HG03139 (cell line): ENCODE measurements around the gene SP110.

Source experiments
- ATAC-seq: cut with Tn5 transposase; IDR thresholded peaks from one replicate; pipeline ENCODE4 v1.9.1; 2021; ENCODE audit not compliant: unreplicated experiment

Gene SP110

GRCh38 chr2:230172852-230173251 is 46.9 kb downstream of the SP110 start:
- ATAC-seq = no peak

GRCh38 chr2:230172156-230172555 is 47.6 kb downstream of the SP110 start:
- no peak for ATAC-seq

GRCh38 chr2:230170532-230170931 is 49.3 kb downstream of the SP110 start:
- no peak for ATAC-seq

GRCh38 chr2:230166557-230167170 is 53.1 kb downstream of the SP110 start:
- ATAC-seq = no peak

- ATAC-seq = no peak
Measured at GRCh38 chr2:230164139-230164538, 55.6 kb downstream of the SP110 start.

- ATAC-seq = no peak
Measured at GRCh38 chr2:230162981-230163380, 56.8 kb downstream of the SP110 start.

GRCh38 chr2:230161184-230161583 is 58.6 kb downstream of the SP110 start:
- no peak for ATAC-seq

- no peak for ATAC-seq
Measured at GRCh38 chr2:230160112-230160660, 59.6 kb downstream of the SP110 start.

- no peak for ATAC-seq
Measured at GRCh38 chr2:230158468-230158867, 61.3 kb downstream of the SP110 start.

GRCh38 chr2:230156782-230157699 is 62.7 kb downstream of the SP110 start:
- no peak for ATAC-seq

- ATAC-seq = no peak
Measured at GRCh38 chr2:230155359-230155758, 64.4 kb downstream of the SP110 start.

GRCh38 chr2:230153390-230153976 is 66.3 kb downstream of the SP110 start:
- ATAC-seq = no peak

GRCh38 chr2:230152334-230152733 is 67.5 kb downstream of the SP110 start:
- no peak for ATAC-seq

GRCh38 chr2:230144355-230144754 is 75.4 kb downstream of the SP110 start:
- no peak for ATAC-seq

GRCh38 chr2:230140667-230141066 is 79.1 kb downstream of the SP110 start:
- ATAC-seq = no peak

- ATAC-seq = no peak
Measured at GRCh38 chr2:230137902-230138539, 81.8 kb downstream of the SP110 start.

GRCh38 chr2:230135130-230135525 is 84.7 kb downstream of the SP110 start:
- no peak for ATAC-seq

GRCh38 chr2:230134496-230135129 is 85.2 kb downstream of the SP110 start:
- no peak for ATAC-seq

- ATAC-seq = no peak
Measured at GRCh38 chr2:230131366-230131765, 88.4 kb downstream of the SP110 start.

GRCh38 chr2:230130668-230131364 is 89.0 kb downstream of the SP110 start:
- ATAC-seq = no peak
